Stimulated activated CD4-positive, alpha-beta T cell treated with anti-CD3 and anti-CD28 coated beads, Interleukin-4, amount 100 ng/mL, for 24 hours (primary cell): ENCODE results near the gene ZNF772.

Source experiments
- DNase-seq: peaks from one replicate; pipeline ENCODE4 v3.0.0-alpha.2; 2020

ZNF772 gene

DNA sequence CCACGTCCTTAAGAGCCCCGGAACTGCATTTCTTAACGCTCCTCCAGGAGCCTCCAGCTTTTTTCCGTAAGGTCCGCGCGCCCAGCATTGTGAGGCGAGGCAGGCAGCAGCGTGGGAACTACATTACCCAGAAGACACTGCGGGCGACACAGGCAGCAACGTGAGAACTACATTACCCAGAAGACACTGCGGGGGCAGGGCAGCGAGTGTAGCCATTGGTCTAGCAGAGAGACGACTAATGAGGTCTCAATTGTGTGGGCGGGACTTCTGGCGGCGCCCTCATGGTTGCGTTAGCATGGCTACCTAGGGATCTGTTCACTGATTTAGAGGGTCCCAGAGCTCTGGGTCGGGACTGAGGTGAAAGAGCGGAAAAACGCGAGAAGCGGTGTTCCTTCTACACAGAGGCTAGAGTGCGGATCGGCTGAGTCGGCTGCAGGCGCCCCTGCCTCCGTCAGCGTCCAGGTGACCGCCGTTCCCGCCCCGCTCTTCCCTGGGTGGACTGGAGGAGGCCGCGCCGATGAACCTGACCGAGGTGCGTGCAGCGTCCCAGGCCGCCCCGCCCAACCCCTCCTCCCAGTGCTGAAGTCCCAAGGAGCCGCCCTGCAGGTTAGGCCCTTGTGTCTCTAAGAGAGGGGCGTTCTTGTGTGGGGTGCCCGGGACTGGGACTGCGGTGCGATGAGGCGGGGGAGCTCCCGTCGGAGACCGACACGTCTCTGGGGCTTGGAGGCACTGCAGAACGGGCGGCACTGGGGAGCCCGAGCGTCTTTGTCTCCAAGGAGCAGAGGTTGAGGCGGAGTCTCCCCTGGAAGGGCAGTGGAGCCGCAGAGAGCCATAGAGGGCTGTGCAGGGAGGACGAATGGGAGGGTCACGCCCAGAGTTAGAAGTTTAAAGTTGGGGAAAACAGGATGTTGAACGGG is 42.0 kb downstream of the ZNF772 start, which contains the start of gene ZNF749:
ZNF749 (plus strand) TSS at position 264 of the 917 bp plus-strand sequence; CDS start at position 518, 254 bp downstream.
- DNase-seq, result peak; percentile 99

DNA sequence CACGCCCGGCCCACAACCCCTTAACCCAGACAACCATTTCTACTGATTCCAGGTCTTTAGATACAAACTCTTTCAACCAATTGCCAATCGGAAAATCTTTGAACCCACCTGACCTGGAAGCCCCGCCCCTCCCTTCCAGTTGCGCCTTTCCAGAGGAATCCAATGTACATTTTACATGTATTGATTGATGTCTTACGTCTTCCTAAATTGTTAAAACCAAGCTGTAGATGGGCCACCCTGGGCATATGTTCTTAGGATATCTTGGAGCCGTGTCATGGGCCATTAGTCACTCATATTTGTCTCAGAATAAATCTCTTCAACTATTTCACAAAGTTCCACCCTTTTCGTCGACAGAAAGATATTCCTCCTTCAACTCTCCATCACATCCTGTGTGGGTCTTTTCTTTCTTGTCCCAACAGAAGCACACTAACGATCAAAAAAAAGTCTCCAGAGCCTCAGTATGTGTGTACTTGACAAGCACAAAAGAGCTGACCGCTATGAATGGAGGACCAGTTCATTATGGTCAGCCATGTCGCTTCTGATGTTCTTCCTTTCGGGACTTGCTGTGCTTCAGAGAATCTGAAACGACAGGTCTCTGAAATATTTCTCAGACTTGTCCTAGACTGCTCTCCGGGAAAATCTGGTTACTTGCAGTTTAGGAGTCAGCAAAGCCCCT is 42.8 kb downstream of the ZNF772 start:
- no peak for DNase-seq

DNA sequence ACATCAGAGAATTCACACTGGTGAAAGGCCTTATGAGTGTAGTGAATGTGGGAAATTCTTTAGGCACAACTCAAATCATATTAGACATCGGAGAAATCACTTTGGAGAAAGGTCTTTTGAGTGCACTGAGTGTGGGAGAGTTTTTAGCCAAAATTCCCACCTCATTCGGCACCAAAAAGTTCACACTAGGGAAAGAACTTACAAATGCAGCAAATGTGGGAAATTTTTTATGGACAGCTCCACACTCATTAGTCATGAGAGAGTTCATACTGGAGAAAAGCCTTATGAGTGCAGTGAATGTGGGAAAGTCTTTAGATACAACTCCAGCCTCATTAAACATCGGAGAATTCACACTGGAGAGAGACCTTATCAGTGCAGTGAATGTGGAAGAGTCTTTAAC is 56.3 kb downstream of the ZNF772 start:
- DNase-seq, result no peak

GRCh38 chr19:57419439-57419838 is 57.9 kb downstream of the ZNF772 start:
- no peak for DNase-seq
